Activated CD8-positive, alpha-beta T cell treated with anti-CD3 and anti-CD28 coated beads for 36 hours (primary cell): ENCODE measurements around the gene MRPL10. TPM values are rescaled to one million over a fixed set of nuclear protein-coding genes. Genes with fewer than 3 reads are reported as not detected.

ENCODE experiments used
- ATAC-seq: fragments of 200-7000 bp; cut with Tn5 transposase; one replicate; pipeline ENCODE4 v1.10.0; 2021; ENCODE audit warnings: mild to moderate bottlenecking, moderate library complexity
- CTCF ChIA-PET: fragments of 350-600 bp; sonication (Branson Sonifier 250); formaldehyde crosslinking; loops from one replicate; lab custom pipeline; 2021; ENCODE audit warnings: antibody characterized with exemption; lab: Charles Lee
- POLR2A ChIA-PET: fragments of 350-600 bp; sonication (Branson Sonifier 250); formaldehyde crosslinking; loops from one replicate; lab custom pipeline; 2021; ENCODE audit warnings: antibody characterized with exemption; lab: Charles Lee
- DNase-seq: peaks from one replicate; pipeline ENCODE4 v3.0.0-alpha.2; 2020
- H3K27ac Mint-ChIP-seq: one replicate; pipeline ENCODE4 v1.8.0; 2021; ENCODE audit warnings: mild to moderate bottlenecking, mixed read lengths
- H3K27me3 Mint-ChIP-seq: one replicate; pipeline ENCODE4 v1.8.0; 2021; ENCODE audit warnings: mixed read lengths
- H3K36me3 Mint-ChIP-seq: one replicate; pipeline ENCODE4 v1.8.0; 2021; ENCODE audit warnings: low read depth, mixed read lengths
- H3K4me1 Mint-ChIP-seq: one replicate; pipeline ENCODE4 v1.8.0; 2021; ENCODE audit warnings: low read depth, mixed read lengths
- H3K4me3 Mint-ChIP-seq: one replicate; pipeline ENCODE4 v1.8.0; 2021; ENCODE audit warnings: mild to moderate bottlenecking, moderate library complexity, mixed read lengths
- H3K9me3 Mint-ChIP-seq: one replicate; pipeline ENCODE4 v1.8.0; 2021; ENCODE audit warnings: mixed read lengths
- CTCF ChIP-seq: fragments of 200-600 bp; IDR thresholded peaks from one replicate; pipeline ENCODE4 v1.8.0; 2022; ENCODE audit warnings: antibody characterized with exemption, mild to moderate bottlenecking
- intact Hi-C: fragments of 100-400 bp; cut with micrococcal nuclease; formaldehyde crosslinking; loops from one replicate; pipeline ENCODE4 v1.10.0; 2022
- total RNA-seq, 2 experiments: library from RNA; stranded (reverse); gene quantifications; one replicate each; pipeline ENCODE4 v1.2.3, GENCODE V29; 2021

The MRPL10 gene
- total RNA-seq, 2 experiments from 2014 or later: 66.5 to 67.0 TPM

DNA sequence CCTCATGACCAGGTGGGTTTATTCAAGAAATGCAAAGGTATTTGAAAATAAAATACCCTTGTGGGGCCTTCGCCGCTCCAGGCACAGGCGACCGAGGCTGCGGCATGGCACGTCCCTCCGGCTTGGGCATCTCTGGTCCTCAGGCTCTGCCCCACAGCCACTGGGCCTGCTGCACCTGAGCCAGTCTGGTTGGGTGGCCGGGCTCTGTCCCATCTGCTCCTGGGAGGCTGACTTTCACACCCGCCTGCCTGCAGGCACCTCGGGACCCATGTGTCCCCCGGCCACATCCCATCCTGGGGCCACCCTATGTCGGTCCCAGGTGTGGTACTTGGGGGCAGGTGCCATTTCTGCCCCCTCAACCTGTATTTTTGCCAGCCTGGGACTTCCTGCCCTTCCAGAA, 30.7 kb downstream of the MRPL10 start:
- Mint-ChIP-seq H3K27ac (no peak overlapping the region), H3K4me1 (no peaks in the 10 kb centered on the region), H3K4me3 (no peak overlapping the region), H3K27me3 (peaks cover 5% of the 10 kb centered on the region), H3K9me3 (no peaks in the 10 kb centered on the region), H3K36me3 (no peaks in the 10 kb centered on the region)
- CTCF ChIA-PET: interaction anchor here (0.9 to 2.4 kb wide), 8 partner anchors 8 to 186 kb away, joined by 3 to 9 read pairs (median 4); partner anchors contain the start of genes LRRC46 and MRPL10
- no peak for TF ChIP-seq CTCF
- intact Hi-C loops: loop anchor here (5.0 kb wide), 1 partner anchor 103 kb away; no protein-coding TSS in a partner anchor
- DNase-seq: no peak
- ATAC-seq: no peak
- POLR2A ChIA-PET: interaction anchor here (1.0 kb wide), 1 partner anchor 14 kb away, joined by 3 read pairs; no protein-coding TSS in a partner anchor

- no peak for ATAC-seq
- POLR2A ChIA-PET: interaction anchor here (1.6 kb wide), 1 partner anchor 147 kb away, joined by 5 read pairs; no protein-coding TSS in a partner anchor
- Mint-ChIP-seq H3K9me3 (no peaks in the 10 kb centered on the region), H3K27me3 (peaks cover 20% of the 10 kb centered on the region), H3K36me3 (no peaks in the 10 kb centered on the region), H3K4me3 (no peak overlapping the region), H3K4me1 (no peaks in the 10 kb centered on the region), H3K27ac (no peak overlapping the region)
- CTCF ChIA-PET: interaction anchor here (1.1 kb wide), 1 partner anchor 8 kb away, joined by 4 read pairs; no protein-coding TSS in a partner anchor
- intact Hi-C loops: no loop called here
- no peak for DNase-seq
- no peak for TF ChIP-seq CTCF
Measured at GRCh38 chr17:47797797-47798196, 33.5 kb downstream of the MRPL10 start.

DNA sequence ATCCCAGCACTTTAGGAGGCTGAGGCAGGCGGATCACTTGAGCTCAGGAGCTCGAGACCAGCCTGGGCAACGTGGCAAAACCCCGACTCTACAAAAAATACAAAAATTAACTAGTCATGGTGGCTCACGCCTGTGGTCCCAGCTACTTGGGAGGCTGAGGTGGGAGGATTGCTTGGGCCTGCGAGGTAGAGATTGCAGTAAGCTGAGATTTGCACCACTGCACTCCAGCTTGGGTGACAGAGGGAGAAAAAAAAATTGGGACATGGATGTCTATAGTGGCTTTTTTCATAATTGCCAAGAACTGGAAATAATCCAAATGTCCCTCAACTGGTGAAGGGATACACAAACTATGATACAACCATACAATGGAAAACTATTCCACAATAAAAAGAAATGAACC, 38.4 kb downstream of the MRPL10 start:
- Mint-ChIP-seq H3K27me3 (peaks cover 50% of the 10 kb centered on the region), H3K9me3 (no peaks in the 10 kb centered on the region), H3K36me3 (no peaks in the 10 kb centered on the region), H3K4me3 (no peak overlapping the region), H3K27ac (no peak overlapping the region), H3K4me1 (peaks cover 9% of the 10 kb centered on the region)
- ChIA-PET POLR2A (no interaction called here), CTCF (interaction anchor here (0.6 to 1.6 kb wide), 3 partner anchors 8 to 112 kb away, joined by 3 to 4 read pairs (median 3); no protein-coding TSS in a partner anchor)
- no peak for DNase-seq
- no peak for ATAC-seq
- TF ChIP-seq CTCF: no peak
- intact Hi-C loops: no loop called here

DNA sequence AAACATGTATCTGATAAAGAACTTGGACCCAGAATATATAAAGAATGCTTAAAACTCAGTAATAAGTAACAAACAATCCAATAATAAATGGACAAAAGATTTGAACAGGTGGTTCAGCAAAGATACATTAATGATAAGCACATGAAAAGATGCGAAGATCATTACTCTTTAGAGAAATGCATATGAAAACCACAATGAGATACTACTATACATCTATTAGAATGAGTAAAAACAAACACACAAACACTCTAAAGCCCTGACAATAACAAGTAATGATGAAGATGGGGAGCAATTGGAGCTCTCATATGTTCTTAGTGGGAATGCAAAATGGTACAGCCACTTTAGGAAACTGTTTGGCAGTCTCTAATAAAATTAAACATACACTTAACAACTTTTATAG, 38.9 kb downstream of the MRPL10 start:
- CTCF ChIA-PET: interaction anchor here (0.6 to 1.6 kb wide), 3 partner anchors 9 to 112 kb away, joined by 3 to 4 read pairs (median 3); no protein-coding TSS in a partner anchor

More for the DNA sequence above, 38.9 kb downstream of the MRPL10 start:
- peaks cover 52% of the 10 kb centered on the region for H3K27me3 Mint-ChIP-seq
- H3K9me3 Mint-ChIP-seq: no peaks in the 10 kb centered on the region
- H3K4me3 Mint-ChIP-seq: no peak overlapping the region
- H3K4me1 Mint-ChIP-seq: peaks cover 9% of the 10 kb centered on the region
- no peaks in the 10 kb centered on the region for H3K36me3 Mint-ChIP-seq
- no peak for ATAC-seq
- no peak for DNase-seq
- no peak for TF ChIP-seq CTCF
- H3K27ac Mint-ChIP-seq: no peak overlapping the region
- intact Hi-C loops: no loop called here
- POLR2A ChIA-PET: no interaction called here
